Right hindlimb (tissue), 1 donor: ENCODE measurements around the gene SMCO2.
"Not testable (repeated sequence)": the region's sequence is repeated elsewhere in the genome, so short reads cannot be mapped to it uniquely, and the experiment has no call there.

Experiments
- DNase-seq: peaks from one replicate; pipeline ENCODE4 v3.0.0-alpha.2; 2018

The SMCO2 gene

GRCh38 chr12:27530157-27530922 lies 83.8 kb downstream of the SMCO2 start:
- no peak for DNase-seq

DNA sequence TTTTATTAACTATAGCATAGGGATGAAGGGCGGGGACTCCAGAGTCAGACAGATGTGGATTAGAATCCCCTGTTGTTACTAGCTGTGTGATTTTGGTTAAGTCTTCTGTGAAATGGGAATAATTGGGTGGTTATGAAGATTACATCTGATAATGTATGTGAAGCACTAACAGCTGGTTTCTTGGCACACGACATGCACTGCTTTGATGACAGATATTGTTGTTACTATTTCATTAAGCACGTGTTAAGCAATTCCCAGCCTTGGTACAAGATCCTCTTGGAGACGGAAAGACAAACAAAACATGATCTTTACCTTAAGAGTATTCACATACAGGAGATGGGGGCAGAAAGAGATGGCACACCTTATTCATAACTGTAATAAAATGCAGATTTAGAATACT lies 85.4 kb downstream of the SMCO2 start:
- no peak for DNase-seq

DNA sequence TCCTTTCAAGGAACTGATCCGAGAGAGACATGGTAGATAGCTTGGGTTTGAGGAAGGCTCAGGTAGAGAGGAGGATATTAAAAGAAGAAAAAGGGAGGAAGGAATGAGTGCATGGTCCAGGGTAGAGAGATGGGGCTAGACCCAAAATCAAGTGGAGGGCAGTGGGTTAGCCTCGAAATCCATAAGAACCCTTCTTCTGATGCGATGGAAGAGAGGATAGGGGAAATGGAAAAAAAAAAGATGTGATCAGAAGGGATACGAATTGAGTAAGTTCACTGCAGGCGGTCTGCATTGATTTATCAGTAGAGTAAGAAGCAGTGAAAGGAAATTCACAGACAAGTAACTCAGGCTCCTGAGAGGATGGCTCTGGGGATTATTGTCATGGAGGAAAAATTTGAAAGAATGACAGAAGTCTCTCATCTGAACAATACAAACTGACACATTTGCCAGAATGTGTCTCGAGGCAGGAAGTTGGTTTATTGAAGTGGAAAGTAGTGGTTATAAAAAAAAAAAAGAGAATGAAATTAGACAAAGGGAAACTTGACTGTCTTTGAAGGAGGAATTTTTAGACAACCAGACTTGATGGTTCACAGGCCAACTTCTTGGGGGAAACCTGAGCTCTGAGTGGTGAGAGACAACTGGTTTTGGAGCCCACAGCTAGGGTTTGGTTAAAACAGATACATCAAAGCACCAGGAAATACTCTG lies 87.7 kb downstream of the SMCO2 start:
- DNase-seq, result no peak

- DNase-seq, result no peak
Observed at GRCh38 chr12:27534765-27535161, 88.2 kb downstream of the SMCO2 start.

DNA sequence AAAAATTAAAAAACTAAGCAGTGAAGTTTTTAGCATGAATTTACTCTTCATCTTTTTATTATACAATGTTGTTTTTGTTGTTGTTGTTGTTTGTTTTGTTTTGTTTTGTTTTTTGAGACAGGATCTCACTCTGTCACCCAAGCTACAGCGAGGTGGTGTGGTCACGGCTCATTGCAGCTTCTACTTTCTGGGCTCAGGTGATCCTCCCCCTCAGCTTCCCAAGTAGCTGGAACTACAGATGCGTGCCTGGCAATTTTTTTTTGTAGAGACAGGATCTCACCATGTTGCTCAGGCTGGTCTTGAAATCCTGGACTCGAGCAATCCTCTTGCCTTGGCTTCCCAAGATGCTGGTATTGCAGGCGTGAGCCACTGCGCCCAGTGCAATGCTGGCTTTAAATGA lies 88.8 kb downstream of the SMCO2 start:
- DNase-seq, result no peak

- no peak for DNase-seq
Observed at GRCh38 chr12:27537855-27538675, 91.5 kb downstream of the SMCO2 start.

DNA sequence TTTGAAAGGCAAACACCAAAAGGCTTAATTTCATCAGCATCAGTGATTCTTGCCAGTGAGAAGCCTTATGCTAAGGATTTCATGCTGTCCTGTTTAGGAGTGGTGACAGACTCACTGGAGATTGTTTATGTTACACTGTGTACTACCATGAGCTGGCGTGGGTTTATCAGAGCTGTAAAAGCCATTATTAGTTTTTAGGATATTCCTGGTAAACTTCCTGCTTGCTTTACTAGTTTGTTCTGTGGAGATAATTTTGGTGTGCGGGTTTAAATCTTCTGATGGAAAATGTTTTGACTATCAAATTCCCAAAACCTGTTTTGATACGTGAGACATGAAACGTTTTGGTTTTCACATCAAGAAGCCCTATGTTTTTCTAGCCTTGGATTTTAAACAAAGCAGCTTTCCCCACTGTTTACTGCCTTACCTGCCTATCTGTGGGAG lies 92.7 kb downstream of the SMCO2 start:
- no peak for DNase-seq

DNA sequence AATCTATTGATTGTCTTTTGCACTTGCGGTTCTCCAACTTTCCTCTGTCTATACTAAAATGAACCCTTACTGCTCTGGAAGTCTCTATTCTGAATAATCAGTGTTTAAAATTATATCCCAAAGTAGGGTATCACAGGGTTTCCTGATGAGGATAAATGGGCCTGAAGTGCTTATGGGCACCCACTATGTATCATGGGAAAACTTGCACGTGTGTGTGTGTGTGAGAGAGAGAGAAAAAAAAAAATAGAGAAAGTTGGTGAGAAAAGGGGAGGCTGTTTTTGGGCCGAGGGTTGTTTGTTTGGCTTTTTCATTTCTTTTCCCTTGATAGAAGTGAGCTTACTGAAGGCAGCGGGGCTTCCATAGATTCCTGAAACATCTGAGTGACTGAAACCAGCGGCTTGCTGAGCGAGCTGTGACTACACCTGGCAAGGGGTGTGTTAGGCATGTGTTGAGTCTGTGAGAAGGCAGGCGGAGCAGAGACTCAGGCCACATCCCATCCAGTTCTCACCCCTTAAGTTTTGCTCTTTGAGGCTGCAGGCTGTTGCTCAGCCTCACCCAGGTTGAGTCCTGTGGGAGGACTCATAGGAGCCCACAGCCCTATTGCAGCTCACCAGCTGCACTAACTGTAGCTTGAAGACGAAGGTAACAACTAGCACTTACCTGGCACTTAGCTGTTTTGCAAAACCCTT lies 94.6 kb downstream of the SMCO2 start:
- no peak for DNase-seq

DNA sequence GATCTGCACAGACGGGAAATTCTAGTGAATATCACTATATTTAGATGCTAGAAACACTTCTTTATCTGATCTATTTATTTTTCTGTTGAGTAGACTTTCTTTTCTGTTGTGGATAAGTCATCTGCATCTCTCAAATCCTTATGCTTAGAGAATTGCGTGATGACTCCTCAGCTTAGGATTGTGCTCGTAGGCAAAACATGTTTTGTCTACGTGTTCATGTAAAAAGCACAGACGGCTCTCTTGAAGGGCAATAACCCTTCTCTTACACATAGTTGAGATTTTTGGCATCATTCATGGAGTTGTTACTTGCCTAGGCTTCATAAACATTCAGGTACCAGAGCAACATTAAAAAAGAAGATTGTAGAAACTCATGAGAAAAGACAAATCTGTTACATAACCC lies 96.1 kb downstream of the SMCO2 start:
- DNase-seq, result no peak

DNA sequence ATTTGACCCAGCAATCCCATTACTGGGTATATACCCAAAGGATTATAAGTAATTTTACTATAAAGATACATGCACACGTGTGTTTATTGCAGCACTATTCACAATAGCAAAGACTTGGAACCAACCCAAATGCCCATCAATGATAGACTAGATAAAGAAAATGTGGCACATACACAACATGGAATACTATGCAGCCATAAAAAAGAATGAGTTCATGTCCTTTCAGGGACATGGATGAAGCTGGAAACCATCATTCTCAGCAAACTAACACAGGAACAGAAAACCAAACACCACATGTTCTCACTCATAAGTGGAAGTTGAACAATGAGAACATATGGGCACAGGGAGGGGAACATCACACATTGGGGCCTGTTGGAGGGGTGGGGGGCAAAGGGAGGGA lies 98.3 kb downstream of the SMCO2 start:
- DNase-seq, result not testable (repeated sequence)

DNA sequence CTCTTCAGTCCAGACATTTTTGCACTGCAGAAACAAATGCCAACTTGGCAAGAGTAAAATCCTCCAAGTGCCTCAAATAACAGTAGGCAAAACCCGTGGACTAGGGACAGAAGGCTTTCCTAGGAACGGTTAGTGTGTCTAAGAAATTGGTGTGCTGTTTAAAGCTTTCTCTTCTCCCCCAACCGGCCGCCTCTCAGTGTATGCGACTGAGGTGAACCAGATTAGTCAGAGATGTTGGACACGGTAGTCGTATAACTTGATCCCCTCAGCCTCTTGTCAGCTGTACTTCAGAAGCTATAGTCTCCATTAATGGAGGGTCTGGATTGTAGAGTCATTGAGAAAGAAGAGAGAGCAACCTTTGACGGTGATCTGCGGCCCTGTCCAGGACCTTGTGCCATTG lies 99.1 kb downstream of the SMCO2 start:
- DNase-seq, result no peak

DNA sequence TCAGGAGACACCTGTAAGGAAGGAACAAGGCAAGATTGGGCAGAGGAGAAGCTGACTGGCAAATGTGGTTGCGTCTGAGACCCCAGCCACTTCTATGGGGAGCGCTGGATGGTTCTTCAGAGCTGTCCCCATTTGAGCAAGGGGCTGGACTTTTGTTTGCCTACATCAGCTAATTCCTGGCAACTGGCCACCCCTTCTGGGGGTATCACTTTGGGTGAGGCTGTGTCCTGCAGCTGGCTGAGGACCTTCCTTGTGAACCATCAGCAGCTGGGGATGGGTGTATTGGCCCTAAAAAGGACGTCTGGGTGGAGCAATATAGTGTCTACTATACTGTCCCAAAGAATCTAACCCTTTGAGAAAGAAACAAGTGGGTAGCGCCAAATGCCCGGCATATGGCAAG lies 101.1 kb downstream of the SMCO2 start:
- no peak for DNase-seq

- no peak for DNase-seq
Observed at GRCh38 chr12:27548301-27549199, 102.0 kb downstream of the SMCO2 start.

DNA sequence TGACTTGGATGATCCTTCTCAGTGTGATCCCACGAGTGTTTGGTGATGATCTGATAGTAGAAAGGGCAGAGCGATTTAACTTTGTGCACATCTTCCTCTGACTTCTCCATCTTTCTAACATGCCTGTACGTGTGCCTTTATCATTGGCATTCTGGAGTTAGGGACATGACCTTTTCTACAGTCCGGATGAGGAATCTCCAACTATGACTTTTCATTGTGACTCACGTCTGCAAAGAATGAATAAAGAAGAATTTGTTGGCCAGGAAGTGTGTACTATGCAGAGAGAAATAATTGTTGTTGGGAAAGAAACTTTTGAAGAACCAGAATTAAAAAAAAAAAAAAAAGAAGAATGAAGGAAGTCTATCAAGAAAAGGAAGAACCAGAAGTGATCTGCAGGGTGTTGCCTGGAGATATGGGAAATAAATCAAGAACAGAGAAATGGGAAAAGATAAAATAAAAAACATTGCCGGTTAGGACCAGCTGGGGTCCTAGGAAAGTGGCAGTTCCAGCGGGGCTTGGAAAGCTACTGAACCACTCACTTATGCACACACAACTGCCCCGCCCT lies 102.8 kb downstream of the SMCO2 start:
- DNase-seq, result no peak

GRCh38 chr12:27549801-27550652 lies 103.5 kb downstream of the SMCO2 start:
- peak; percentile 68 for DNase-seq

GRCh38 chr12:27550653-27550975 lies 104.1 kb downstream of the SMCO2 start:
- no peak for DNase-seq

- no peak for DNase-seq
Observed at GRCh38 chr12:27551172-27551840, 104.8 kb downstream of the SMCO2 start.
